HepG2 (cell line): ENCODE data around the gene ACSF3. TPM values are rescaled to one million over a fixed set of nuclear protein-coding genes. Genes with fewer than 3 reads are reported as not detected.

Source experiments
- ASH2L ChIP-seq: fragments of 300-600, 200-600 bp; sonication (generic); IDR thresholded peaks from 2 replicates; pipeline ENCODE4 v1.7.0; 2017; ENCODE audit warnings: low read depth, mild to moderate bottlenecking, moderate library complexity, mixed read lengths, low read length; ENCODE audit not compliant: insufficient read length
- SNAPC4 ChIP-seq: sonication (generic); formaldehyde crosslinking; IDR thresholded peaks from 2 replicates; pipeline ENCODE4 v1.4.0; 2020; ENCODE audit warnings: mild to moderate bottlenecking, missing genetic modification reagents
- ZBTB4 ChIP-seq: sonication (generic); formaldehyde crosslinking; IDR thresholded peaks from 2 replicates; pipeline ENCODE4 v1.4.0; 2020; ENCODE audit warnings: missing genetic modification reagents, mild to moderate bottlenecking, borderline replicate concordance
- ZNF282 ChIP-seq: fragments of 450-650 bp; IDR thresholded peaks from 2 replicates; pipeline ENCODE4 v1.6.1; 2018; ENCODE audit not compliant: partially characterized antibody
- ZNF431 ChIP-seq: sonication (generic); formaldehyde crosslinking; IDR thresholded peaks from 2 replicates; pipeline ENCODE4 v1.9.0; 2022; ENCODE audit warnings: missing genetic modification reagents, low read depth, mild to moderate bottlenecking, borderline replicate concordance
- polyA plus RNA-seq, 8 experiments: library from polyadenylated mRNA; depleted of rRNA in 3 of 8; stranded (reverse) in 7 of 8; unstranded in 1 of 8; fragments of >200 nt; fragmentation: Illumina TruSeq in 4 of 8; extraction: Trizol in 4 of 8; gene quantifications; 2 replicates each; pipeline versions ENCODE4 v1.2.1 to v1.2.3, GENCODE V29; 2011 to 2016; ENCODE audit warnings: low read depth in 4 of 8, missing spikeins in 1 of 8, mixed read lengths in 1 of 8; ENCODE audit not compliant: insufficient read depth in 1 of 8
- total RNA-seq, 5 experiments: library from RNA; depleted of rRNA; stranded (reverse); fragments of >200 nt; fragmentation: Illumina TruSeq; extraction: Trizol; gene quantifications; 2 replicates each; pipeline ENCODE4 v1.2.3, GENCODE V29; 2016; ENCODE audit warnings: low read depth in 1 of 5

ACSF3 gene
- total and polyA plus RNA-seq, 2 of the 13 experiments (the other 11 are each of a cell fraction or from before 2014, with no cell fraction given): 14.9 to 30.6 TPM

- TF ChIP-seq SNAPC4 (CRISPR knock-in tag) (no peak), ZNF282 (no peak), ZBTB4 (CRISPR knock-in tag) (no peak), ASH2L (no peak), ZNF431 (no peak)
- TF ChIP-seq, all 625 proteins: peak for 0
These were observed 44.8 kb downstream of the ACSF3 start (continued) for GRCh38 chr16:89138513-89138795.
